Measurements from ENCODE around the gene ERC2.

DNA sequence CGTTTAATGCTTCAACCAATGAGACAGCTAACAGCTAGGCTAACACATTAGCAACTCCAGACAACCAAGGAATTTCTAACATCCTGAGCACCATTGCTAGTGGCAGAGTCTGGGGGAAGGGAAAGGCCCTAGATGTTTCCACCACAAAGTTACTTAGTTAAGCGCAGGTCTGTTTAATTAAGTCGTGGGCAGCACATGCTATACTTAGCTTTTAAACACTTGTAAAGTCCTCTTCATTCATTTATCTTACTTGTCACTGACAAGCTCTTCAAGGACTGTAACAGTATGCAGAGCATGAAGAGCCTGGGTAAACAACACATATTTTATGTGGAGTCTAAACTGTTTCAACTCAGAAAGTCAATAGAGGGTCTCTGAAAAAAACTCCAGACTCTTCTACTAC is 760.0 kb downstream of the ERC2 start:
- TF ChIP-seq RAD21 (CRISPR knock-in tag; IDR thresholded peaks at IDR 0.05) (no peak), ZNF329 (CRISPR knock-in tag; IDR thresholded peaks at IDR 0.05; ENCODE audit: low read depth) (no peak), AHR (CRISPR knock-in tag; IDR thresholded peaks at IDR 0.05) (no peak), CC2D1A (CRISPR knock-in tag; IDR thresholded peaks at IDR 0.05) (no peak), MXI1 (IDR thresholded peaks at IDR 0.05; ENCODE audit: borderline replicate concordance, low read depth, low read length) (no peak), SIN3A (IDR thresholded peaks at IDR 0.05; ENCODE audit: borderline replicate concordance, low read depth, low read length) (no peak), NFIC (IDR thresholded peaks at IDR 0.05; ENCODE audit: low read length) (no peak), RBM22 (optimal IDR thresholded peaks at IDR 0.05; ENCODE audit: low read length) (no peak), NFKB2 (CRISPR knock-in tag; IDR thresholded peaks at IDR 0.05; ENCODE audit: borderline replicate concordance) (no peak), SRF (IDR thresholded peaks at IDR 0.05; ENCODE audit: low read depth, low read length) (no peak)
- TF ChIP-seq, protein P1, sequence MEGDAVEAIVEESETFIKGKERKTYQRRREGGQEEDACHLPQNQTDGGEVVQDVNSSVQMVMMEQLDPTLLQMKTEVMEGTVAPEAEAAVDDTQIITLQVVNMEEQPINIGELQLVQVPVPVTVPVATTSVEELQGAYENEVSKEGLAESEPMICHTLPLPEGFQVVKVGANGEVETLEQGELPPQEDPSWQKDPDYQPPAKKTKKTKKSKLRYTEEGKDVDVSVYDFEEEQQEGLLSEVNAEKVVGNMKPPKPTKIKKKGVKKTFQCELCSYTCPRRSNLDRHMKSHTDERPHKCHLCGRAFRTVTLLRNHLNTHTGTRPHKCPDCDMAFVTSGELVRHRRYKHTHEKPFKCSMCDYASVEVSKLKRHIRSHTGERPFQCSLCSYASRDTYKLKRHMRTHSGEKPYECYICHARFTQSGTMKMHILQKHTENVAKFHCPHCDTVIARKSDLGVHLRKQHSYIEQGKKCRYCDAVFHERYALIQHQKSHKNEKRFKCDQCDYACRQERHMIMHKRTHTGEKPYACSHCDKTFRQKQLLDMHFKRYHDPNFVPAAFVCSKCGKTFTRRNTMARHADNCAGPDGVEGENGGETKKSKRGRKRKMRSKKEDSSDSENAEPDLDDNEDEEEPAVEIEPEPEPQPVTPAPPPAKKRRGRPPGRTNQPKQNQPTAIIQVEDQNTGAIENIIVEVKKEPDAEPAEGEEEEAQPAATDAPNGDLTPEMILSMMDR (CRISPR knock-in tag; IDR thresholded peaks at IDR 0.05), result no peak
